NT2/D1 (cell line): Measurements from ENCODE around the gene ITGA1.

ENCODE experiments used
- DNase-seq: peaks from one replicate; pipeline ENCODE4 v3.0.0-alpha.2; 2011; ENCODE audit warnings: low read depth, low spot score
- H3K27me3 ChIP-seq: 2 replicates; pipeline ENCODE4 v1.6.0; 2011; ENCODE audit warnings: mild to moderate bottlenecking; ENCODE audit not compliant: insufficient read length, insufficient read depth
- H3K36me3 ChIP-seq: 2 replicates; pipeline ENCODE4 v1.6.1; 2011; ENCODE audit warnings: mild to moderate bottlenecking, low read length, mixed read lengths; ENCODE audit not compliant: insufficient read depth, insufficient read length
- H3K4me1 ChIP-seq: 2 replicates; pipeline ENCODE4 v1.5.1; 2011; ENCODE audit not compliant: insufficient read depth, insufficient read length
- H3K4me3 ChIP-seq: 2 replicates; pipeline ENCODE4 v1.5.1; 2011; ENCODE audit warnings: low read depth; ENCODE audit not compliant: insufficient read length
- H3K9ac ChIP-seq: 2 replicates; pipeline ENCODE4 v1.6.0; 2011; ENCODE audit warnings: low read depth; ENCODE audit not compliant: insufficient read length
- H3K9me3 ChIP-seq: 2 replicates; pipeline ENCODE4 v1.5.1; 2011; ENCODE audit warnings: mild to moderate bottlenecking, low read length; ENCODE audit not compliant: insufficient read depth
- SUZ12 ChIP-seq: IDR thresholded peaks from 2 replicates; pipeline ENCODE4 v1.6.1; 2011; ENCODE audit not compliant: insufficient read length, insufficient read depth; ENCODE audit errors: extremely low read depth
- YY1 ChIP-seq: IDR thresholded peaks from 2 replicates; pipeline ENCODE4 v1.6.1; 2011; ENCODE audit not compliant: insufficient read length, insufficient read depth
- ZNF274 ChIP-seq: IDR thresholded peaks from 2 replicates; pipeline ENCODE4 v1.6.1; 2011; ENCODE audit warnings: mild to moderate bottlenecking, low read depth, low read length

Gene ITGA1

DNA sequence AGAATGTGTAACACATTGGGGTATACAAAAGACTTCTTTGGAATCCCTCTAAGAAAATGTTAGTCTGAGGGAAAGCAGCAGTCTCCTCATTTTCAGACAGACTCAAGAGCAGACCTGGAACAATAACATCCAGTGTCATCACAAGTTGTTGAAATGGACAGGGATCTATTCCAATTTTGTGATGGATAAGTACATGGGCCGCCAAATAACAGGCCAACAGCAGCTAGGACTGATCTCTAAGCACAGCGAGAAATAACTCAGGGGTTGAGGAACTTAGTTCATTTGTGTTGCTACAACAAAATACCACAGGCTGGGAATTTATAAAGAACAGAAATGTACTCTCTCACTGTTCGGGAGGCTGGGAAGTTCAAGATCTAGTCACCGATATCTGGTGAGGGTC is 193.8 kb downstream of the ITGA1 start:
- H3K4me3 ChIP-seq, result no peak overlapping the region
- no peak overlapping the region for H3K9ac ChIP-seq
- no peaks in the 10 kb centered on the region for H3K36me3 ChIP-seq
- TF ChIP-seq SUZ12, result no peak
- TF ChIP-seq ZNF274, result no peak
- no peak for TF ChIP-seq YY1
- H3K27me3 ChIP-seq, result no peaks in the 10 kb centered on the region
- peaks cover 2% of the 10 kb centered on the region; the same call in 1 of the 2 replicates for H3K9me3 ChIP-seq
- H3K4me1 ChIP-seq, result no peaks in the 10 kb centered on the region
- DNase-seq, result no peak

- H3K9me3 ChIP-seq, result no peaks in the 10 kb centered on the region
- no peak overlapping the region for H3K9ac ChIP-seq
- H3K4me1 ChIP-seq, result no peaks in the 10 kb centered on the region
- no peak for DNase-seq
- no peaks in the 10 kb centered on the region for H3K36me3 ChIP-seq
- H3K27me3 ChIP-seq, result peaks cover 19% of the 10 kb centered on the region
- TF ChIP-seq YY1 (no peak), ZNF274 (no peak), SUZ12 (no peak)
- no peak overlapping the region for H3K4me3 ChIP-seq
Observed at GRCh38 chr5:52983731-52984636, 196.3 kb downstream of the ITGA1 start.

DNA sequence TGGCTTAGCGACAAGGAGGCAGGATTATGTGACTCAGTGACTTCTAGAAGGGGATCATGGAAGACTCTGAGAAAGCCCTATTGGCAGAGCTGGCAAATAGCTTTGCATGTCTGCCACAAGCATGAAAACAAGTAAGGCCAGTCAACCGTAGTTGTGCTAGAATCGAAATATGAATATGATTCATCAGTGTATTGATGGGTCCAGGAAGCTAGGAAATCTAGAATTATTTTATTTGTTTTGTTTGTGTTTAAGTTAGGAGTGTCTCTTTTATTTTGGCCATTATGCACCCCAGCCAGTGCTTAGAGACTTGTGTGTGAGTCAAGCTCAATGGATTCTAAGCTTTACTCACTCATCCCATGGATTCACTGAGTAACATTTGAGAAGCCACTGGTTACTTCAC is 197.6 kb downstream of the ITGA1 start:
- Histone ChIP-seq H3K4me1 (no peaks in the 10 kb centered on the region), H3K27me3 (peaks cover 30% of the 10 kb centered on the region), H3K36me3 (no peaks in the 10 kb centered on the region), H3K4me3 (no peak overlapping the region), H3K9ac (no peak overlapping the region), H3K9me3 (no peaks in the 10 kb centered on the region)
- DNase-seq, result no peak
- TF ChIP-seq ZNF274 (no peak), SUZ12 (no peak), YY1 (no peak)

GRCh38 chr5:52987711-52988331 is 200.1 kb downstream of the ITGA1 start:
- no peaks in the 10 kb centered on the region for H3K36me3 ChIP-seq
- H3K4me3 ChIP-seq, result no peak overlapping the region
- no peaks in the 10 kb centered on the region for H3K4me1 ChIP-seq
- H3K27me3 ChIP-seq, result peaks cover 42% of the 10 kb centered on the region
- DNase-seq, result no peak
- no peaks in the 10 kb centered on the region for H3K9me3 ChIP-seq
- no peak overlapping the region for H3K9ac ChIP-seq
- TF ChIP-seq YY1, result no peak
- TF ChIP-seq SUZ12, result no peak
- TF ChIP-seq ZNF274, result no peak

- Histone ChIP-seq H3K4me3 (peak overlapping the region; percentile 66), H3K9ac (peak overlapping the region; percentile 74), H3K27me3 (peaks cover 42% of the 10 kb centered on the region), H3K36me3 (no peaks in the 10 kb centered on the region), H3K9me3 (no peaks in the 10 kb centered on the region), H3K4me1 (no peaks in the 10 kb centered on the region)
- TF ChIP-seq SUZ12 (no peak), ZNF274 (no peak), YY1 (no peak)
- no peak for DNase-seq
Observed at GRCh38 chr5:52988335-52989024, 200.8 kb downstream of the ITGA1 start.

DNA sequence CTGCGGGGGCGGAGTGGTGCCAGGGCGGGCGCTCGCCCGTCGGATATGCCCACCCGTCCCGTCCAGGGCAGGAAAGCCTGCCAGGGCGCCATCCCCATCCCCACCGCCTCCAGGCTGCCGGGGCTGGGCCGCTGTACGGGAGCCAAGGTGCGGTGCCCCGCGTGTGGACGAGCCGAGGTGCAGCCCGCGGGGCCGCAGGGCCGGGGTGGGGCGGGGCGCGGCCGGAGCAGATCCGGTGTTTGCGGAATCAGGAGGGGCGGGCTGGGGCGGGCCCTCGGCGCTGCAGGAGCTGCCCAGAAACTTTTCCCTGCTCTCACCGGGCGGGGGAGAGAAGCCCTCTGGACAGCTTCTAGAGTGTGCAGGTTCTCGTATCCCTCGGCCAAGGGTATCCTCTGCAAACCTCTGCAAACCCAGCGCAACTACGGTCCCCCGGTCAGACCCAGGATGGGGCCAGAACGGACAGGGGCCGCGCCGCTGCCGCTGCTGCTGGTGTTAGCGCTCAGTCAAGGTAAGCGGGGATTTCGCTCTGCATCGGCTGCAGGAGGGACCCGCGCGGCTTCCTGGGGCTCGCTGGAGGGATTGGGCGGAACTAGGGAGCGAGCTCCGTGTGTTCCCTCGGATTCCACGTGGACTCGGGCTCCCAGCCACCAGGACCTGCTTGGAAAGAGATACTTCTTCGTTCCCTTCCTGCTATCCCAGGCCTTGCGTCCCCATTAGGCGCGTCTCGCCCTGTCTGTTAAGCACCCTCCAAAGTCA is 201.5 kb downstream of the ITGA1 start, which contains the start of gene ITGA2:
Gene ITGA2 (plus strand): TSS at position 328 of the 756 bp plus-strand sequence. CDS start 117 bp downstream, at position 445.
- Histone ChIP-seq H3K9me3 (no peaks in the 10 kb centered on the region), H3K9ac (peak within 1 kb of the TSS; percentile 74), H3K4me3 (peak within 1 kb of the TSS; percentile 66), H3K4me1 (no peaks in the 10 kb centered on the region), H3K36me3 (no peaks in the 10 kb centered on the region), H3K27me3 (peaks cover 42% of the 10 kb centered on the region)
- DNase-seq, result no peak
- no peak for TF ChIP-seq SUZ12
- TF ChIP-seq YY1, result no peak
- TF ChIP-seq ZNF274, result no peak
